Lung (tissue), 12 donors: ENCODE measurements around the gene ADCY6. TPM values are rescaled to one million over a fixed set of nuclear protein-coding genes. Genes with fewer than 3 reads are reported as not detected.

Experiments used
- ATAC-seq: fragments of 200-7000 bp; cut with Tn5 transposase; one replicate; pipeline ENCODE4 v1.9.1; 2020; ENCODE audit warnings: moderate number of reproducible peaks; ENCODE audit not compliant: insufficient read depth, low FRiP score
- DNase-seq, 3 donors: peaks; one replicate each; pipeline ENCODE4 v3.0.0-alpha.2; 2013 to 2017
- H3K27ac ChIP-seq, 2 donors: one replicate each; pipeline ENCODE4 v1.5.1; 2013; ENCODE audit warnings: mild to moderate bottlenecking in 2 of 2, moderate library complexity in 2 of 2, control low read depth in 1 of 2, inconsistent platforms in 1 of 2, low read depth in 1 of 2, low read length in 1 of 2
- H3K27me3 ChIP-seq, 3 donors: one replicate each; pipeline ENCODE4 v1.5.1; 2013; ENCODE audit warnings: low read length in 2 of 3; ENCODE audit not compliant: control insufficient read depth in 3 of 3, insufficient read depth in 3 of 3
- H3K36me3 ChIP-seq, 4 donors: one replicate each; pipeline ENCODE4 v1.5.1; 2013; ENCODE audit warnings: low read length in 4 of 4, mild to moderate bottlenecking in 1 of 4, moderate library complexity in 1 of 4; ENCODE audit not compliant: control insufficient read depth in 4 of 4, insufficient read depth in 4 of 4
- H3K4me1 ChIP-seq, 5 donors: one replicate each; pipeline ENCODE4 v1.5.1; 2013; ENCODE audit warnings: low read length in 5 of 5, mild to moderate bottlenecking in 2 of 5, moderate library complexity in 1 of 5; ENCODE audit not compliant: control insufficient read depth in 5 of 5, insufficient read depth in 5 of 5
- H3K4me3 ChIP-seq: one replicate; pipeline ENCODE4 v1.5.1; 2013; ENCODE audit warnings: mild to moderate bottlenecking, control low read depth, moderate library complexity
- H3K9ac ChIP-seq, 2 donors: one replicate each; pipeline ENCODE4 v1.5.1; 2013; ENCODE audit warnings: low read length in 2 of 2, control low read depth in 1 of 2; ENCODE audit not compliant: insufficient read depth in 1 of 2
- H3K9me3 ChIP-seq, 4 donors: one replicate each; pipeline ENCODE4 v1.5.1; 2013; ENCODE audit warnings: low read length in 3 of 4, mild to moderate bottlenecking in 1 of 4, moderate library complexity in 1 of 4; ENCODE audit not compliant: control insufficient read depth in 4 of 4, insufficient read depth in 3 of 4
- CTCF ChIP-seq: IDR thresholded peaks from 2 replicates; pipeline ENCODE4 v1.5.1; 2012; ENCODE audit warnings: mild to moderate bottlenecking; ENCODE audit errors: control extremely low read depth, extremely low read depth
- WGBS, 2 donors: extraction: QIAGEN DNeasy Blood & Tissue Kit; methylation state at CpG; one replicate each; pipeline ENCODE4 v1.1.7; 2013; 5-methylcytosine and 5-hydroxymethylcytosine counted together
- polyA plus RNA-seq, 2 donors: library from polyadenylated mRNA; stranded (reverse); fragments of 200-250 nt; gene quantifications; one replicate each; pipeline ENCODE4 v1.2.1, GENCODE V29; 2013
- total RNA-seq, 2 donors: library from RNA; depleted of rRNA in 1 of 2; stranded (reverse); fragments of >200 nt in 1 of 2; gene quantifications; one replicate each; pipeline ENCODE4 v1.2.1, GENCODE V29; 2014 to 2021
- donor health status: control.
- donor health status: control.
- donor health status: Bipolar disorder and iron deficiency.
- donor health status: healthy.
- donor health status: DM: yes; HTN: yes; CAD: no.

The ADCY6 gene
- total and polyA plus RNA-seq, 4 donors = 14.4 to 37.0 (median 26.2) TPM

- DNase-seq (no peak), ATAC-seq (no peak)
- Histone ChIP-seq H3K36me3 (peaks cover 23 to 66% (median 27%) of the 10 kb centered on the region in 4 donors), H3K27me3 (no peaks in the 10 kb centered on the region), H3K27ac (no peak overlapping the region), H3K4me3 (no peak overlapping the region), H3K9me3 (peaks cover 0 to 2% (median 0%) of the 10 kb centered on the region in 4 donors), H3K4me1 (peaks cover 0 to 10% (median 0%) of the 10 kb centered on the region in 5 donors), H3K9ac (no peak overlapping the region)
- 95 to 99% methylated on average over 10 of the region's 10 CpGs for WGBS, 2 donors
- no peak for TF ChIP-seq CTCF
Measured at GRCh38 chr12:48770756-48771155, 18.1 kb downstream of the ADCY6 start.

- H3K9me3 ChIP-seq = no peaks in the 10 kb centered on the region
- H3K36me3 ChIP-seq = peaks cover 23 to 55% (median 25%) of the 10 kb centered on the region in 4 donors
- H3K27me3 ChIP-seq = no peaks in the 10 kb centered on the region
- 96 to 97% methylated on average over 9 of the region's 9 CpGs for WGBS, 2 donors
- peaks cover 0 to 10% (median 0%) of the 10 kb centered on the region in 5 donors for H3K4me1 ChIP-seq
- no peak for DNase-seq
- no peak for ATAC-seq
- no peak overlapping the region for H3K4me3 ChIP-seq
- no peak for TF ChIP-seq CTCF
- no peak overlapping the region for H3K27ac ChIP-seq
- H3K9ac ChIP-seq = no peak overlapping the region
Measured at GRCh38 chr12:48768736-48769135, 20.2 kb downstream of the ADCY6 start.

GRCh38 chr12:48768147-48768546 is 20.7 kb downstream of the ADCY6 start:
- 43 to 78% methylated on average over 2 of the region's 2 CpGs for whole genome bisulfite sequencing, 2 donors
- peaks cover 20 to 49% (median 25%) of the 10 kb centered on the region in 4 donors for H3K36me3 ChIP-seq

More at GRCh38 chr12:48768147-48768546, 20.7 kb downstream of the ADCY6 start:
- no peak overlapping the region for H3K4me3 ChIP-seq
- DNase-seq (no peak), ATAC-seq (no peak)
- H3K9me3 ChIP-seq = no peaks in the 10 kb centered on the region
- TF ChIP-seq CTCF = no peak
- H3K27ac ChIP-seq = no peak overlapping the region
- no peak overlapping the region for H3K9ac ChIP-seq
- no peaks in the 10 kb centered on the region for H3K27me3 ChIP-seq
- peaks cover 0 to 10% (median 0%) of the 10 kb centered on the region in 5 donors for H3K4me1 ChIP-seq
